A172 (cell line): ENCODE results near the gene TRIM6. TPM values are rescaled to one million over a fixed set of nuclear protein-coding genes. Genes with fewer than 3 reads are reported as not detected.

Experiments
- total RNA-seq: library from RNA; depleted of rRNA; stranded (reverse); fragments of >200 nt; shearing (Covaris generic); gene quantifications from 2 replicates; pipeline ENCODE4 v1.2.3, GENCODE V29; 2014; rRNA removed

Gene TRIM6
- total RNA-seq, 1 experiment from 2014 or later, result 5.0 TPM

Other genes with a start within 250 kb of the TRIM6 start
- not detected in 2 replicates for gene OR51B6, start 245.1 kb upstream of the TRIM6 start, total RNA-seq
- gene OR51M1, start 212.8 kb upstream of the TRIM6 start, total RNA-seq, result not detected in 2 replicates
- gene OR51Q1, start 174.5 kb upstream of the TRIM6 start, total RNA-seq, result not detected in 2 replicates
- gene OR51I1, start 155.1 kb upstream of the TRIM6 start, total RNA-seq, result 0.55 TPM in 1 of 2 replicates, not detected in the other
- gene OR51I2, start 147.3 kb upstream of the TRIM6 start, total RNA-seq, result not detected in 2 replicates
- not detected in 2 replicates for gene OR52D1, start 108.0 kb upstream of the TRIM6 start, total RNA-seq
- gene UBQLN3, start 86.7 kb upstream of the TRIM6 start, total RNA-seq, result not detected in 2 replicates
- gene UBQLNL, start 79.9 kb upstream of the TRIM6 start, total RNA-seq, result not detected in 2 replicates
- gene OR52H1, start 48.1 kb upstream of the TRIM6 start, total RNA-seq, result not detected in 2 replicates
- not detected in 2 replicates for gene OR52B6, start 15.8 kb upstream of the TRIM6 start, total RNA-seq
- gene TRIM34, start 28.4 kb downstream of the TRIM6 start, total RNA-seq, result 13.8 and 18.4 TPM in 2 replicates
- gene TRIM5, start 88.4 kb downstream of the TRIM6 start, total RNA-seq, result 32.9 and 47.7 TPM in 2 replicates
- 34.9 and 43.0 TPM in 2 replicates for gene TRIM22, start 93.2 kb downstream of the TRIM6 start, total RNA-seq
- gene OR56B1, start 139.8 kb downstream of the TRIM6 start, total RNA-seq, result not detected in 2 replicates
- gene OR52N4, start 157.6 kb downstream of the TRIM6 start, total RNA-seq, result not detected in 2 replicates
- not detected in 2 replicates for gene OR52N5, start 186.7 kb downstream of the TRIM6 start, total RNA-seq
- not detected in 2 replicates for gene OR52N1, start 194.6 kb downstream of the TRIM6 start, total RNA-seq
- not detected in 2 replicates for gene OR52N2, start 212.3 kb downstream of the TRIM6 start, total RNA-seq
- gene OR52E6, start 245.3 kb downstream of the TRIM6 start, total RNA-seq, result not detected in 2 replicates